Measurements from ENCODE around the gene SIAH2.

SIAH2 gene

GRCh38 chr3:150747886-150748683, 14.9 kb downstream of the SIAH2 start:
- DNase-seq, result no peak

DNA sequence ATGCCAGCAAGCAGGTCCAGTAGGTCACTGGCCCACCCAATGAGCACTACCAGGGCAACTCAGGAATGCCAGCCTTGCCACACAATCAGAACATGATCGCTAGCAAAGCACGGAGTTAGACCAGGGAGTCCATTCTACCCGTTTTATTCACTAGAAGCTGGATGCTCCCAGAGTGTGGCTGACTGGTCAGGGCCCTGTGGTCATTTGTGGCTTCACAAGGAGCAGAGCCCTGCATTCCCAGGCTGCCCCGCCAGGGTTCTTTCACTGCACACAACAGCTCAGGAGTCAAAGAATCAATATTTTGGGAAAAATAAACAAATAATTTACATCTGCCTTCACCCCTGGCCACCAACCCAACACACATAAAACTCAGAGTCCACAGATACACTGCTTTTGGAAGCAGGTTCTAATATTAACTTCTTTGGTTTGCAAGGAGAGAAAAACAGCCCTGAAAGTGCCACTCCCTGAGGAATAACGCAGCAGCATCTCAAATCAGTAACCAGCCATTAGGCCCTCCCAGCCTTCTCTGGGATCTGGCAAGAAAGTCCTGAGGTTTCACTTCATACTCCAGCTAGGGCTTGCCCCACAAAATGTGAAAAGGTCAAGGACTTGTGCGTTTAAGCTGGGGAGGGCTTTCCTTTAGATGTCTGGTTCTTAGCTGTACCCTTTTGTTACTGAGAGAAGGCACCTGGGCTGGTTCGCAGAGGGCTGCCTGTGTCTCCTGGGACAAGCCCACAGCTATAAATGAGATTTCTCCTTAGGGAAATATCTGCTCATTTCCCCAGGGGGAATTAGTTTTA, 16.0 kb downstream of the SIAH2 start:
- no peak for DNase-seq

DNA sequence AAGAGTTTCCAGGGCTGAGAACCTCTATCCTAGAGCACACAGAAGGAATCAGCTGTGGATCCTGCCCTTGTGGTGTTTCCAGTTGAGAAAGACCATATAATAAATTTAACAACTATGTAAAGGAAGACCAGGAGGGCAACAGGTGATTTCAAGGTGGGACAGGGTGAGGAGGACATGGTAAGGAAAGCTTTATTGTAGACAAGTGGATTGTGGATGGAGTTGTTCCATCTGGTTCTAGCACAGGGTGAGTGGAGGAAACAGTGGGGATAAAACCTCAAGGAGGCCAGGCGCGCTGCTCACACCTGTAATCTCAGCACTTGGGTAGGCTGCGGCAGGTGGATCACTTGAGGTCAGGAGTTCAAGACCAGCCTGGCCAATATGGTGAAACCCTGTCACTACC, 17.1 kb downstream of the SIAH2 start:
- DNase-seq, result no peak

DNA sequence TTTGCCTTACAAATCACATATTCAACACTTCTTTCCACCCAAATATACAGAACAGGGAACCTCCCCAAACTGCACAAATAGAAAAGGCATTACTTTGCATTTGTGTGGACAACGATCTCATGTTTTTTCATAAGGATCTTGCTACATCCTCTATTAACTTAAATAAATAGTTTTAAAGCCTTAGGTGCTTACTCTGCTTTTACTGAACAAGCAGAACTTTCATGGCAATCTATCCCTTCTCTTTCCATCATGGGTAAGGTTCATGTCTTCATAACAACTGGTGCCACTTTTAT, 18.1 kb downstream of the SIAH2 start:
- no peak for DNase-seq

GRCh38 chr3:150744041-150744918, 18.7 kb downstream of the SIAH2 start:
- no peak for DNase-seq

GRCh38 chr3:150743508-150743907, 19.5 kb downstream of the SIAH2 start:
- no peak for DNase-seq

GRCh38 chr3:150742679-150743078, 20.3 kb downstream of the SIAH2 start:
- DNase-seq, result no peak

DNA sequence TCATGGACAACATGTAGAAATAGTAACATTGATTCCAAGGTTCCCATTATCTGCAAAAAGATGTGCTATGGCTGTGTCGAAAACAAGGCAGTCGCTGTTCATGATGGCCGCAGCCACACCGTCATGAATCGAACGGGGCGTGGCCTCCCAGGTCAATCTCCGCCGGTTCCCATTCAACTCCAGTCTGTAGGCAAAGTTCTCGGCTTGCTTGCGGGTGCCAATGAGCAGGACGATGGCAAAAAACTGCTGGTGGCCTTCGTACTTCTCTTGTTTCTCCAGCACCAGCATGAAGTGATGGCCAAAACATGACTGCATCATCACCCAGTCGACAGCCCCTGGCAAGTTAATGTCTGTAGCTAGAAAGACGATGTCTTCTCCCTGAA, 20.8 kb downstream of the SIAH2 start:
- no peak for DNase-seq

DNA sequence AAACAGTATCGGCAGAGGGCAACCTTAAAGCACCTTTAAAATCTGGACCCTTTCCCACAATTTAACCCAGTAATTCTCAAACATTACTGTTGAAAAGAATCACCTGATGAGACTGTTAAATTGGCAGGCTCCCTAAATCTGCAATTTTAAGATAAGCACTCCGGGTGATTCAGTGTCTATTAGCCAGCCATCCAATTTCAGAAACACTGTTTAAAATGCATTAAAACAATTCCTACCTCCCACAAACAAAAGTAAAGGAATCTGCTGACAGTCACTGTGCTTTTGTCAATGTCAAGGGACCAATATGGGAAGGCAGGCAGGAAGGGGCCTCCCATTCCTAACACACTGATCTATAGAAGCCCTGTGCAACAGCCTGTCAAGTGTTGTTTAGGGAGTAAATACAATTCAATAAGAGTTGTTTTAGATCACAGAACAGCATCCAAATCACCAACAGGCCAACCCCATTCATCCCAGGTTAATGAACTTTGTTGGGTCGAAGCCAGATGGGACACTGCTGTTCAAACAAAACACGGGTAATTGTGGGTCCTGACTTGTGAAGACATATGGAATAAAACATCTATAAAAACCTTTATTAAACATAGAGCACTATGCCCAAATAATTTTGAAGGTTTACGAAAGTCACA, 21.4 kb downstream of the SIAH2 start:
- no peak for DNase-seq

DNA sequence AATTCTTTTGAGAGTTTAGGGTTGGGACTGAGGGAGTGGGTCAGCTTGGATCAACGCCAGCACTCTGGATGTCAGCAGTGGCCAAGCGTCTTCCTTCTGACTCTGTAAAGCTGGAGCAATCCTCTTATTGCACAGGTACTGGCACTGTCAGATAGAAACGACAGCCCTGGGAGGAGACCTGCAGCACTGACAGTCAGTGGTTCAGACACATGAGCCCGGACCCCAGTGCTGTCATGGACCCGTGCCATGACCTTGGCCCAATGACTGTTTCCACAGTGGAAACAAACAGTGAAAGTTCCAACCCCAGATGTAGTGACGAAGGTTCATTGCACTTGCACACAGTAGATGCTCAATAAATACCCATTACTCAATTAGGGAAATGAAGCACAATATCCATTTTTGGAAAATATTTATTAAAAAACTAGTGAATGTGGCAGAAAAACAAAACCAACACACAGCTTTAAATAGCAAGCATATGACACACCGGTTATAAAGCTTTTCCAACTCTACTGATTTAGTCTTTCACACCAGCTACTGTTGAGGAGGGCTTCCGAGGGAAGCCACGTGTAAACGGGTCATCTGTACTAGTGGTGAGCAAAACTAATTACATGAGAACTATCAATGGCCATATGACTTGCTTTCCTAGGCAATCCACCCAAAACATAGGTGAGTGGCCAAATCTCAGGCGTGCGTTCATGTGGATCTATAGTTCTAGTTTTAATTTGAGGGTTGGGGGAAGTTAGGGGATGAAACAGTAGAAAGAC, 22.1 kb downstream of the SIAH2 start:
- no peak for DNase-seq

GRCh38 chr3:150739877-150740645, 22.9 kb downstream of the SIAH2 start:
- no peak for DNase-seq

DNA sequence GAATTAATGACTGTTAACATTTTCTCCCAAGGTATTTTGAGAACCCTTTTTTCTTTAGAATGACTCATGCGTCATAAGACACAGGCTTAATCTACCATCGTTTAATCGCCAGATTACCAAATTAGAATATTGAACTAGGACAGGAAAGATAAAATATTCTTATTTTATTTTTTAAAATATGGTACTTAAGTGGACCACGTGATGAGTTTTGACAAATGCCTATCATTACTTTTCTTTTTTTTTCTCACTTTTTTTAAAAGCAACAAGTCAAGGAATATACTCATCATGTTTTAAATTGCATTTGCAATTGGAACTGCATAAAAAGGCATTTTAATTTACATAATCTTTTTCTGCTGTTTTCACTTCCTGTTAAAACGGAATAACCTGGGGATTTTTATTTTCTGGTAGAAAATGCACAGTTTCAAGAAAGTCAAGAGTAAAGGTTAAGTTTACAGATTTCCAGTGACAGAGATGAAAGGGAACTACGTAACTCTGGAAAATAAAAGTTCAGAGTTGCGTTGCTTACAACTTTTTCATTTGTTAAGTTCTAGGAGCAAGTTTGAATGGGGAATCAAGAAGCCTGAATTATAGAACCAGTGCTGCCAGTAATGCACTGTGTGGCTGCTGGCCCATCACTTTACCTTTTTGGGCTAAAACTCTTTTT, 23.6 kb downstream of the SIAH2 start:
- DNase-seq, result no peak

GRCh38 chr3:150738688-150739087, 24.3 kb downstream of the SIAH2 start:
- DNase-seq, result no peak

DNA sequence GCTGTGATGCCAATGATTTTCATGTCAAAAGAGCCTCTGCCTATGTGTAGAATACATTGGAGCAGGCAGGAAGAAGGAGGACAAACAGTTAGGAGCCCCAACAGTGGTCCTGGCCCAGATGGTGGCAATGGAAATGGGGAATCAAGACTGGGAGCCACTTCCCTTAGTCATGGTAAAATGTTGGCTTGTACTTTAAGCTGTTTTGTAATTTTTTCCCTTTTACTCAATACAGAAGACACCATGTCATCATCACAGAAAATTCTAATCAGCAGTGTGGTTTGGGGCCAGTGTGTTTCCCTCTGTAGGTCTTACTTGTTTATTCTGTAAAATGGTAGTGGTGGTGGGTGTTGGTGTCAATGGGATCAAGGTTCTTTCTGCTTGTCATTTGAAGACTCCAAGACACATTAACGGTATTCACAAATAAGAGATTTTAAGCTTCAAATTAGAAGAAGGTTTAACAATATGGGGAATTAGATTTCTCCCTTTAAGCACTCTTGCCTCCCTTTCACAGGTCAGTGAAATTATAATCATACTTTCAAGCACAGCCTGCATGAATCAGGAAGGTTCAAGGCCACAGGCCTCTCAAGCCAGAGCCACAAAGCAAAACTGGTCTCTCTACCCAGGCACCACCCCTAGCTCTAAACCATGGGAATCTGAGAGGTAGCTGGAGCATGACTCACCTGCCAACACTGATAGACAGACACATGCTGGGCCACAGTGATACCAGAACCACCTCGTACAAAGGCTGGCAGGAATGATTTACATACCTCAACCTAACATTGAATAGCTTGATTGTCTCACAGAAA, 24.9 kb downstream of the SIAH2 start:
- DNase-seq, result no peak

- no peak for DNase-seq
Observed at GRCh38 chr3:150736903-150737832, 25.8 kb downstream of the SIAH2 start.

GRCh38 chr3:150736316-150736719, 26.7 kb downstream of the SIAH2 start:
- DNase-seq, result no peak

DNA sequence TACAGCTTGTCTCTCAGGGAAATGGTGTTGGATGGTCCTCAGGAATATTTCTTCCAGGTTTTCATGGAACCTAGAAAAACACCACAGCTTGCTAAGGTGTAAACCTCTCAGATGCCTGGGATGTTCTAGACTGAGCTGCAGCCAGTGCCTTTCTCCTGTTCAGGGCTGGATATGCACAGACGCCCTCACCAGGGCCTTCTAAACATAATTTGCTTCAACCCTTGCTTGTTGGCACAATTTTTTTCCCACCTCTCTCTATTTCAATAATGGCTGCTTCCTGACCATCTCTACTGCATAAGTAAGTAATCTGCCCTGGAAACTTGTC, 28.2 kb downstream of the SIAH2 start:
- DNase-seq, result no peak

DNA sequence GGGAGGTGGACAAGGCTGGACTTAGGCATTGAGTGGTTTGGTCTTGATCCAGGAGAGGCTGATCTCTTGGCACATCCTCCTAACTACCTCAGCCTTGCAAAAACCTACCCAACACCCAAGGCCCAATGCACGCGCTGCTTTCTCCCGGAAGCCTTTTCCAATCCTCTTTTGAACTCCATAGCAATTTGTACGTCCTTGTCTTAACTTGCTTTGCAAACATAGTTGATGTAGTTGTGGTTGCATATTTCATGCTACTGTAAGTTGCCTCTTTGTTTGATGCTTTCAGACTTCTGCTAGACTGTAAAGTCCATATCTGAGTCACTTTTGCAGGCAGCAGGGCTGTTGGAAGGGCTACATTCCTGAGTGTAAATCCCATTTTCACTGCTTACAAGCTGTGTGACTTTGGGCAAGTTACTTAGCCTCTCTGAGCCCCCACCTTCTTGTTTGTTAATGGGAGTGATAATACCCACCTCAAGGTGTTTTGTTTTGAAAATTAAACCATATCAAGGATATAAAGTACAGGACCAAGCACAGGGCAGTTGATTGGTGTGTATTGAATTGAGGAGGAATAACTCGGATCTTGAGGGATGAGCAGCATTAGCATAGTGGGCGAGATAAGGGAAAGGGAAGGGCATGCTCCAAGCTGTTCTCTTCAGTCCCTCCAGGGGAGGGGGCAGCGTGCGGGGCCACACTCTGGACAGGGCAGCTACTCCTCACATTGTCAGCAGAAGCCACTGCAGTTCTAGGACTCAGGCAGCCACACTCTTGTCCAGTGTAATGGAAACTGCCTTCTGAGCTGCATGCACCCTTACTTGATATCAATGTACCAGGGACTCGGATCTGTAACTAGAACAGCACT, 28.8 kb downstream of the SIAH2 start:
- DNase-seq, result no peak

Data from 8988T (cell line).